Measurements from ENCODE around the gene CLEC1A.

Gene CLEC1A

GRCh38 chr12:10101042-10101579 is 2.3 kb upstream of the CLEC1A start:
- DNase-seq (ENCODE audit: low read depth) = no peak

DNA sequence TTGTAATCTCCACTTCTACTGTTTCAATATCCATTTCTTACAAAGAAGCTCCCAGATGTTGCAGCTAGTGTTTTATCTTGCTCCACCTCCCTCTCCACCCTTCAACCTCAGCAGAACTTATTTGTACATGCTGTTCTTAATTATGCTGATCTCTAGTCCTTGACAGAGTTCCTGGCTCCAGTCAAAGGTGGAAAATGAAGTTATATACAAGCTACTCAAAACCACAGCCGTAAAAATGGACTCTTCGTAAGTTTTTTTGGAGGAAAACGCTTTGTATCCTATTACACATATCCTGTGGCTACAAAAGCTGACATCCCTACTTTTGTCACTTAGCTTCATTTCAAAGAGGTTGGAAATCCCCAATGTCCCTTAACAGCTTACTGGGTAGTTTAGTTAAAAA is 1.3 kb downstream of the CLEC1A start:
- no peak for DNase-seq (ENCODE audit: low read depth)

DNA sequence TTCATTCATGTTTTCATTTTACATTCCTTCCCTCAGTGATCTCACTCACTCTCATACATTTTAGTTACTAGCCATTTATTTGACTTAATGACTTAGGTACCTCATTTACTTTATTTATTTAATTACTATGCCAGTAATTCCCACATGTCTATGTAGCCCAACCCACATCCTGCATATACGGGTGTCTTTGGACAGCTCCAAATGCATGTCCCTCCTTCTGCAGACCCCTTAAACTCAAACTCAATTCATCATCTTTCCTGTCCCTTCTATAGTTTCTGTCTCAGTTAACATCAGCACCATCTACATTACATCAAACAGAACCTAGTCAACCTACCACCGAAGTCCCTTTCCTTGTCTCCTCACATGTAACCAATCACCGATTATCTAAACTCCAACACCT is 2.8 kb downstream of the CLEC1A start:
- DNase-seq (ENCODE audit: low read depth) = no peak

DNA sequence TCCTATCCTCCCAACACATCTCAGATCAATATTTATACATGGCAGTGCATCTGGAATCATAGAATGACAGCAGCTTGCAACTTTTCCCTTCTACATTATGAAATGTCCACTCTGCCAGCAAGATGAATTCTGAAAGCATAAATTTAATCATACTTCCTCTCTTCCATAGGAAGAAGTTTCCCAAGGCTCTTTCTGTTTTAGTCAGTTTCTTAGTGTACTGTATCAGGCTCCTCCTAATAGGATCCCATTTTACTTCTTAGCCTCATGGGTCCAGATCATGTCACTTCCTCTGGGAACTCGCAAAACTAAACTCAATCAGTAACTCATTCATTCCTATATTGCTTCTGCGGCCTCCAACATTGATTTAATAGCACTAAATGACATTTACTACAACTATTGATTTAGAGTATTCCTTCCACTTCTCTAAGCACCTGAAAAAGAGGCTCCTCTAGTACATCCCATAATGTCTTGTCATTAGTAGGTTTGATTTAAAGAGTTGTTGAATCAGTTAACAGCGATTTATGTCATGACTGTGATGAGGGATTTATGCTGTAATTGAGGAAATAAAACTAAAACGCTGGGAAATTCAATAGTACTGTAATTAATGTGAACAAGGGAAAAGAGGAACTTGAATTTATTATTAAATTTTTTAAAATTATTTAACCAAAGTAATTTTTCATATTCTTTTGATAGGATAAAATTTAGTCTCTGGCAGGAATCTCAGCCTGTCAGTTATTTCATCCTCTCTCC is 4.0 kb downstream of the CLEC1A start:
- no peak for DNase-seq (ENCODE audit: low read depth)

GRCh38 chr12:10088955-10089900 is 9.6 kb downstream of the CLEC1A start:
- DNase-seq (ENCODE audit: low read depth) = no peak

GRCh38 chr12:10088031-10088430 is 10.8 kb downstream of the CLEC1A start:
- no peak for DNase-seq (ENCODE audit: low read depth)

- DNase-seq (ENCODE audit: low read depth) = no peak
These were observed 12.4 kb downstream of the CLEC1A start for GRCh38 chr12:10086387-10086786.

- DNase-seq (ENCODE audit: low read depth) = no peak
These were observed 14.1 kb downstream of the CLEC1A start for GRCh38 chr12:10084733-10085132.

- no peak for DNase-seq (ENCODE audit: low read depth)
These were observed 16.5 kb downstream of the CLEC1A start for GRCh38 chr12:10082117-10082874.

DNA sequence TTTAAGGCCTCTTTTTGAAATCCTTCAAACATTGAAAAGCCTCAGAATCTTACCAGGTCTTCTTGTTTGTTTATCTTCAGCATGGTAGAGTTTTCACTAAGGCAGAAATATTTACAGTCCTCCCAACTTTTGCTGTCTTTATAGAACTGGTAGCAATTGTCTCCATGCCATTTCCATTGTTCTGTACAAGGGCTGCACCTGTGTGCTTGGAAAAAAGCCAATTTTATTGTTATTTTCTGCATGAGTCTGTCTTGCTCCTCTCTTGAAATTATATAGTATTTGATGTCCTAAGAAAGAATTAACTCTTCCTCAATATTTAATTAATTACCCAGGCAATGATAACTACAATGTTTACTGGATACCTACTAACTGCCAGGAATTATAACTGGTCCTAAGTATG is 23.3 kb downstream of the CLEC1A start:
- no peak for DNase-seq (ENCODE audit: low read depth)

DNA sequence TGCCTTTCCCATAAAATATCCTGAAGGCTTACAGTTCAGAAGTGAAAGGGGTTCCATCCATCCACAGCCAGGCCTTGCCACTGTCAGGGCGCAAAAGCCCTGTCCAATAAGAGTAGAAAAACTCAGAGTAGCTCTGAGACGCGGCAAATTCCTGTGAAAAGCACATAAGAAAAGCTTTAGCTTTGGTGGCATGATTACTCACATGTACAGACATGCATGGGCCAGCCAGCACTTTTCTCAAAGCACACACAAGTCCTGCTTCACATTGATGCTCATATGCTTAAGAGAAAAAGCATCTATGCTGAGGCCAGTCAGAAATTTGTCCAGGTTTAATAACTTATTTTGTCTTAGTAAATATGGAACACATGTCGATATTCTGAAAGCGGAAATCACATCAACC is 25.5 kb downstream of the CLEC1A start:
- no peak for DNase-seq (ENCODE audit: low read depth)

GRCh38 chr12:10072131-10072530 is 26.7 kb downstream of the CLEC1A start:
- DNase-seq (ENCODE audit: low read depth) = no peak

DNA sequence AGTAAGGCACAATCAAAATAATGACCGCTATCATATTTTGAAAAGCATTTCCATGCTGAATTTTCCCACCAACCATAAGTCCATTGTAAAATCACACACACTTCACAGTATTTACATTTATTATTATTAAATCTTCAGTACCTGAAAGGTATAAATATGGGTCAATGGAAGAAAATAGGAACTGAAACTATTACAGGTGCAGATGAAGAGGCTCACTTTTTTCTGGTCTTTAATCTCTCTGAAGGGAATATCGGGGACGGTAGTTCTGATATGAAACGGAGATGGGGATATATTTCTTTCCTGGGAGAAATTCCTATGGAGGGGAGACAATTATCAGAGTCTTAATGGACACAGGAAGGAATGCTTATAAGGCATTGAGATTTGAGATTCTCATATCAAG is 28.4 kb downstream of the CLEC1A start:
- DNase-seq (ENCODE audit: low read depth) = no peak

DNA sequence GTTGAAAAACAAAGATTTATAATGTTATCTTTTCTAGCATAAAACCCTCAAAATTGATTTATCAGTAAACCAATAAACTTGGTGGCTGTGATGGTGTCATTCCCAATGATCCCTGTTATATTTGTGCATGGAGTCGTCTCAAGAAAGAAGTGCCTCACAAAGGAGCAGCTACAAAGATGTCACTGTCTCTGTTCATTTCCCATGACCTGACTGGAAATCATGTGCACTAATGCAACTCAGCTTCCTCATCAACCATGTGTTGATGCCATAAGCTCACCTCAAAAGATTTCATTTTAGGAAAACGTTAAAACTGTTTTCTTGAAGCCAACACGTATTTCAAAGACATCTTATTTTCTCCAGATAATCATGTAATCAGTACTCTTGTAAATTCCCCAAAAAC is 28.8 kb downstream of the CLEC1A start:
- no peak for DNase-seq (ENCODE audit: low read depth)

- DNase-seq (ENCODE audit: low read depth) = peak; percentile 1
These were observed 29.7 kb downstream of the CLEC1A start for GRCh38 chr12:10069099-10069498.

DNA sequence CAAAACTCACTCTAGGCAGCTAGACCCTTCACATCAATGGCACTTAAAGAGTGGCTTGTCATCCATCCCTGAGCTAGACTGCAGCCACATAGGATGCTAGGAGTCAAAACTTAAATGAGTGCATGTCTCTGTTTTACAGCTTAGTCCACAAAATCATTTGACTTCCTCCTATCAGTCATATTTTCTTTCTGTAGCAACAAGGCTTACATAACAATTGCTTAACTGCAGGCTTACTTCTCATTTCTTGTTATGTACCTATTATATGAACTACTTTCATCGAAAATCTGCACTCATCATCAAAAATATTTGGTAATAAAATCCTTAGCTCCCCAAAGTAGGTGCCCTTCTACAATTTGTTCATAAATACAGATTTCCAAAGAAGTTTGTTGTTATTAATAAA is 30.1 kb downstream of the CLEC1A start:
- no peak for DNase-seq (ENCODE audit: low read depth)

DNA sequence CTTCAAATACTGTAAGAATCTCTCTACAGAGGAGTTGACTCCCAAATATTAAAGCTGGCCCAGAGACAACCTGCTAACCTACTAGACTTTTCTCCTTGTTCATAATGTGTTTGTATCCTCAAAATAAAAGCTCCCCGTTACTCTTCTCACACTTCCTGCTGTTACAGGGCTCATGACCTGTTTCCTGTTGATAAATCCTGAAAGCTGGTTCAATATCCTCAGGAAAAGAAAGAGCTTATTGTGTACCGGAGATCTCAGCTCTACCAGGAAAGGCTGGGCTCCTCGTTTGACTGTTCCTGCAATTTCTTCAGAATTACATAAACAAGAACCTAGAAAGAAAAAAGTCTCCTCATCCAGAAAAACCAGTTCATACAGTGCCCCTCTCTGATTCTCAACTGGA is 30.8 kb downstream of the CLEC1A start:
- no peak for DNase-seq (ENCODE audit: low read depth)

DNA sequence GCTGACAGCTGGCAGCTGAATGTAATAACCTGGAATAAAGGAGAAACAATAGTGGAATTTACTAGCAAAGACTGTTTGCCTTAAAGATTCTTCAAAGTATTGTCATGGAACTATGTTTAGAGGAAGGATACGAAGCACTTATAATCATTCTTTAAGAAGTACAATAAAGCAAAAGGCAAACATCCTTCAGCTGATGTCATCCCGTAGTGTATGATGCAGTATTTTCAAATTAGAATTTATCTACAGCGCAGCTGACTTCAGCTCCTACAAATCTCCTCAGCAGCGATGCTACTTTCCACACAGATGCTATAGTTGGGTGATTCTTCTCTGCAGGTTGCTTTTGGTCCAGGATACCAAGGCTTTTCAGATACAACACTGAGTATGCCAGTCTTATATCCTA is 31.5 kb downstream of the CLEC1A start:
- no peak for DNase-seq (ENCODE audit: low read depth)

- DNase-seq (ENCODE audit: low read depth) = no peak
These were observed 33.5 kb downstream of the CLEC1A start for GRCh38 chr12:10065241-10065640.

- DNase-seq (ENCODE audit: low read depth) = no peak
These were observed 40.4 kb downstream of the CLEC1A start for GRCh38 chr12:10058387-10058786.

- no peak for DNase-seq (ENCODE audit: low read depth)
These were observed 46.4 kb downstream of the CLEC1A start for GRCh38 chr12:10052193-10052913.

DNA sequence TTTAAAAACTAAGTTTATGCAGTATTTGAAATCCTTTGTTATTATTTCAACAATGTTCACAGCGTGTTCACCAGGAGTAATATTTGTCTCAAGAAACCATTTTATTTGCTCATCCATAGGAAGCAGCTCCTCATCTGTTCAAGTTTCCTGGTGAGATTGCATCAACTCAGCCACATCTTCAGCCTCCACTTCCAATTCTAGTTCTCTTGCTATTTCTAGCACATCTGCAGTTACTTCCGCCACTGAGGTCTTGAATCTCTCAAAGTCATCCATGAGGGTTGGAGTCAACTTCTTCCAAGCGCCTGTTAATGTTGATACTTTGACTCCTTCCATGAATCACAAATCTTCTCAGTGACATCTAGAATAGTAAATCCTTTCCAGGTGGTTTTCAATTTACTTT is 50.3 kb downstream of the CLEC1A start:
- DNase-seq (ENCODE audit: low read depth) = no peak
